GM12891 (cell line): ENCODE measurements around the gene SLC8A2.

ENCODE experiments used
- DNase-seq: peaks from one replicate; pipeline ENCODE4 v3.0.0; 2011; ENCODE audit warnings: low spot score; ENCODE audit not compliant: insufficient read length
- FAIRE-seq: peaks from 2 replicates; lab custom pipeline; 2011; peaks lifted over from hg19 to GRCh38; lab: Jason Lieb, UNC
- PAX5 ChIP-seq: IDR thresholded peaks from 2 replicates; pipeline ENCODE4 v1.6.1; 2011; ENCODE audit warnings: low read length, moderate library complexity, mild to moderate bottlenecking; ENCODE audit not compliant: insufficient read depth, severe bottlenecking
- POLR2A ChIP-seq: IDR thresholded peaks from 2 replicates; pipeline ENCODE4 v1.6.1; 2011; ENCODE audit warnings: low read depth, low read length, control low read depth
- POLR2AphosphoS5 ChIP-seq: IDR thresholded peaks from 2 replicates; pipeline ENCODE4 v1.6.1; 2011; ENCODE audit warnings: low read depth, low read length, control low read depth
- POU2F2 ChIP-seq: IDR thresholded peaks from 2 replicates; pipeline ENCODE4 v1.6.1; 2011; ENCODE audit warnings: low read depth, mild to moderate bottlenecking, control low read depth, low read length, moderate library complexity
- SPI1 ChIP-seq: IDR thresholded peaks from 2 replicates; pipeline ENCODE4 v1.6.1; 2011; ENCODE audit warnings: low read depth, low read length, control low read depth
- TAF1 ChIP-seq: IDR thresholded peaks from 2 replicates; pipeline ENCODE4 v1.6.1; 2011; ENCODE audit warnings: low read depth, low read length, control low read depth

SLC8A2 gene

DNA sequence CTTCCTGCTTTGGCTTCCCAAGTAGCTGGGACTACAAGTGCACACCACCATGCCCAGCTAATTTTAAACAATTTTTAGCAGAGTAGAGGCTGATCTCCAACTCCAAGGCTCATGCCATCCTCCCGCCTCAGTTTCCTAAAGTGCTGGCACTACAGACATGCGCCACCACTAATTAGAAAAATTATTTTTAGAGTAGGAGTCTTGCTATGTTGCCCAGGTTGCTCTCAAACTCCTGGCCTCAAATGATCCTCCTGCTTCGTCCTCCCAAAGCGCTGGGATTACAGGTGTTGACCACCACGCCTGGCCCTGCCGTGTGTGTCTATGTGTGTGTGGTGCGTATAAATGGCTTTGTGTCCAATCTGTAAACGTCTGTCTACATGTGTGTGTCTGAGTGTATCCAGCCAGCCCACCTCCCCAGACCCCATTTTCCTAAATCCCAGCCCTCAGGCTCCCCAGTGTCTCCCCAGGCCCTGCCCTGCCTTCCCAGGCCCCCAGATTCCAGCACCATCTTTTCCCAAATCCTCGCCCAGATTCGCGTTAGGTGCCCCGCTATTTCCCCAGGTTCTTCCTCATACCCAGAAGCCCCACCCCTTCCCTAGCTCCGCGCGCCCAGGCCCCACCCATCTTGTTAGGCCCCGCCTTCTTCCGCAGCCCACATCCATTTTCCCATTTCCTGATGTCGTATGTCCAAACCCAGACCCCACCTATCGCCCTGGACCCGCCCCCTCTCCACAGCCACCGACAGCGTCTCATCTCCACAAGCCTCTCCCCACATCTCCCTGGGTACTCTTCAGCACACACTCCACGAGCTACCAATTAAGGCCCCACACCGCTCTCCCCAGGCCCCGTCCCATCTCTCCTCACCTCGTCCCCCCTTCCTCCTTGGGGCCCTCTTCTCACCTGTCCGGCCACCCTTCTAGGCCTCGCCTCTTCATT is 24.9 kb downstream of the SLC8A2 start:
- FAIRE-seq = no peak
- no peak for DNase-seq
- no peak for TF ChIP-seq POLR2A
- no peak for TF ChIP-seq POU2F2
- no peak for TF ChIP-seq PAX5
- no peak for TF ChIP-seq TAF1
- no peak for TF ChIP-seq POLR2AphosphoS5
- TF ChIP-seq SPI1 = no peak

GRCh38 chr19:47445937-47446402 is 25.7 kb downstream of the SLC8A2 start:
- TF ChIP-seq POLR2AphosphoS5 = no peak
- TF ChIP-seq SPI1 = no peak
- no peak for TF ChIP-seq PAX5
- no peak for TF ChIP-seq TAF1
- TF ChIP-seq POU2F2 = no peak
- no peak for TF ChIP-seq POLR2A
- DNase-seq (no peak), FAIRE-seq (peak; percentile 77)

DNA sequence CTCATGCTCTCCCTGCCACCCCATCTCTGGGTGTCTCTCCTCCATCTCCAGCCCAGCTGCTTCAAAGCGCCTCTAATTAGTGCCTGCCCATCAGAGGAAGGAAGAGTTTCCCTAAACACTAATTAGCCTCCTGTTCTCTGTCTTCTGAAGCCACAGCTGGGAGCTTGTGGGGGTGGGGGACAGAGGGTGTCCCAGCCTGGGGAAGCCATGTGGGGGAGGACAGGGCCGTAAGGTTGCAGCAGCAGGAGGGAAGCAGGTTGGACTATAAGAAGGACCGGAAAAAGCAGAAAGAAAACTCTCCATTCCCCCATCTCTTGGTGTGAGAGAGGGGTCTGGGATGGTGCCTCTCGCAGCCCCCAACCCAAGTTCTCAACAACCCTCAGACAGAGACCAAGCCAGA is 26.2 kb downstream of the SLC8A2 start:
- TF ChIP-seq PAX5 = no peak
- TF ChIP-seq TAF1 = no peak
- no peak for TF ChIP-seq POLR2A
- no peak for TF ChIP-seq POU2F2
- TF ChIP-seq POLR2AphosphoS5 = no peak
- TF ChIP-seq SPI1 = no peak
- no peak for DNase-seq
- FAIRE-seq = no peak

DNA sequence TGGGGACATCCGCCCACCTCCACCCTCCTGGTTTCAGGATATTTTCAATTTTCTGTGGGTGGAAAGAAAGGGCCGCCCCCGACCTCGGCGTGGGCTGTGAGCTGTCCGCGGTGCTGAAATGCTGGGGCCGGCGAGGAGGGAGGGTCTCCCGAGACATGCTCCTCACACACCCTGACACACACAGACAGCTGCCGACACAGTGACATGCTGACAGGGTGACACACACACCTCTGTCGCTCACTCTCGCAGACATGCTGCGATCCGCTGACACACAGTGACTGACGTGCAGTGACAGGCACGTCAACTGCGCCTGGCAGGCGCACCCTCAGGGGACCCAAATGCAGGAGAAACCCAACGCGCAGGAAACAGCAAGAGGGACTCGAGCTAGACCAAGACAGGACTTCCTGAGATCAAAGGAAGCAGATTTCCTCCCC is 27.3 kb downstream of the SLC8A2 start:
- DNase-seq = no peak
- FAIRE-seq = no peak
- no peak for TF ChIP-seq PAX5
- no peak for TF ChIP-seq TAF1

GRCh38 chr19:47443331-47443730 is 28.4 kb downstream of the SLC8A2 start:
- FAIRE-seq = no peak
- no peak for DNase-seq
- TF ChIP-seq SPI1 (no peak), POLR2A (no peak), TAF1 (no peak), POU2F2 (no peak), POLR2AphosphoS5 (no peak), PAX5 (no peak)

DNA sequence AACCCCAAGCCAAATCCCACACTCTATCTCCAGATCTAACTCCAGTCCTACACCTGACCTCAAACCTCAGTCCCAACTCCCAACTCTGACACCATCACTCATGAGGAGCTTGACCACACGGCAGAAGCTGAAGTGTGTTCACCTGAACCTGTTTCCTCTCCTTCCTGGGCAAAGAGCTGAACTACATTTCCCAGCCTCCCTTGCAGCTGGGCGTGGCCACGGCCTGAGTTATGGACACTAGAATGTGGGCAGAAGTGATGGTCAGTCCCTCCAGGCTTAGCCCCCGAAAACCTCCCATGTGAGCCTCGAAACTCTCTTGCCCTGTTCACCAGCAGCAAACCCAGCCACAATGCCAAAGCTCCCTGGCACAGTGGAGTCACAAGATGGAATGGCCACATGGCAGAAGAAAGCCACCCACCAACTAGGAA is 32.9 kb downstream of the SLC8A2 start:
- DNase-seq (no peak), FAIRE-seq (peak; percentile 75)
- TF ChIP-seq TAF1 = no peak
- no peak for TF ChIP-seq POU2F2
- no peak for TF ChIP-seq POLR2AphosphoS5
- TF ChIP-seq PAX5 = no peak
- TF ChIP-seq POLR2A = no peak

GRCh38 chr19:47437500-47437899 is 34.2 kb downstream of the SLC8A2 start:
- TF ChIP-seq POLR2A = no peak
- no peak for TF ChIP-seq TAF1
- TF ChIP-seq PAX5 = no peak
- no peak for TF ChIP-seq POU2F2
- no peak for TF ChIP-seq POLR2AphosphoS5
- no peak for TF ChIP-seq SPI1

DNA sequence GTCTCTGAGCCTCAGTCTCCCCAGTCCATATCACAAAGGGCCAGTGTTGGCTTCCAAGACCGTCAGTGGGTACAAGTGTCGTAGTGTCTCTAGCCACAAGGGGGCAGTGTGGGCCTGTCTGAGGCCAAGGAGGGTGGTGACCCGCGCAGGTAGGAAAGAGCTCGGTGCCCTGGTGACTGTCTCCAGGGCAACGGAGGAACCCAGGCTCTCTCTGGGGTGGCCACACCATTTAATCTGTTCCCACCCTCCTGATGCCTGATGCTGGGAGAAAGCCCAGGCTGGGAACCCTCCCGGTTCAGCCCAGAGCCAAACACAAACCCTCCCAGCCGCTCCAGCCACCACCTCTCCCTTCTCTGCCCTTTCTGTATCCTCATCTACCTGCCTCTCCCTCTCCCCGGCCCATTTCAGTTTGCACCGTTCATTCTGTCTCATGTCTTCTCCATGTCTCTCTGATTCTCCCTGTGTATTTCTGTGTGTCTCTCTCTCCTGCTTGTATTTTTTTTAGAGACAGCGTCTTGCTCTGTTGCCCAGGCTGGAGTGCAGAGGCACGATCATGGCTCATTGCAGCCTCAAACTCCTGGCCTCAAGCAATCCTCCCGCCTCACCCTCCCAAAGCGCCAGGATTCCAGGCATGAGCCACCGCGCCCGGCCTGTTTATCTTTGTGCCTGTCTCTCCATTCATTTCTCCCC is 34.8 kb downstream of the SLC8A2 start:
- DNase-seq (peak; percentile 78), FAIRE-seq (peak; percentile 99)
- TF ChIP-seq TAF1 (no peak), PAX5 (no peak), POU2F2 (no peak), SPI1 (no peak)

More at GRCh38 chr19:47437500-47437899, 34.2 kb downstream of the SLC8A2 start:
- no peak for DNase-seq
- FAIRE-seq = no peak

DNA sequence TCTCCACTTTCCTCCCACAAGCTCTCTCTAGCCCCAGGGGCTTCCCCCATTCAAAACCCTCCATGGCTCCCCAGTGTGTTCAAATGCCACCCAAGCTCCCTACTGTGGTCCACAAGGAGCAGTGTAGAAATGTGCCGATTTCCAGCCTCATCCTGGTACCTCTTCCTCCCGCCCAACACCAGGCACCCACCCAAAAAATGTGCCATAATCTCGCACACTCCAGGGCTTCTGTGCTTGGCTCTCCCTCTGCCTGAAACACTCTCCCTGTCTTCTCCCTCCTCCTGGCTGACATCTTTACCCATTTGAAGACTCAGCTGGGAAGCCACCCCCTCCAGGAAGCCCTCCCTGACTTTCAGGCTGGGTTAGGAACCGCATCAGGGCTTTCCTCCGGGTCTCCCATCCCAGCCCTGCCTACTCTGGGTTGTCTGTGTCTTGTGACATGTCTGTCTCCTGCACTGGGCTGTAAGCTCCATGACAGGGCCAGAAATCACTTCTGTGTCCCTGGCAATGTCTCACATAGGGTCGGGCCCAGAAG is 35.7 kb downstream of the SLC8A2 start:
- TF ChIP-seq TAF1 (no peak), POLR2A (no peak), PAX5 (no peak), POU2F2 (no peak)
- DNase-seq (no peak), FAIRE-seq (peak; percentile 9)
